Esophagus mucosa (tissue), 1 donor: ENCODE measurements around the gene NEURL1B. TPM values are rescaled to one million over a fixed set of nuclear protein-coding genes. Genes with fewer than 3 reads are reported as not detected.
"Not testable (repeated sequence)": the region's sequence is repeated elsewhere in the genome, so short reads cannot be mapped to it uniquely, and the experiment has no call there.

Experiments
- ATAC-seq: fragments of 200-7000 bp; cut with Tn5 transposase; one replicate; pipeline ENCODE4 v1.9.1; 2020
- total RNA-seq: library from RNA; stranded (reverse); gene quantifications from one replicate; pipeline ENCODE4 v1.2.4, GENCODE V29; 2023
- donor health status: DM: yes; HTN: yes; CAD: no.

The NEURL1B gene
- total RNA-seq, 1 donor from 2014 or later, result 12.7 TPM

- ATAC-seq, result no peak
These were observed 6.8 kb upstream of the NEURL1B start for GRCh38 chr5:172634106-172634899.

DNA sequence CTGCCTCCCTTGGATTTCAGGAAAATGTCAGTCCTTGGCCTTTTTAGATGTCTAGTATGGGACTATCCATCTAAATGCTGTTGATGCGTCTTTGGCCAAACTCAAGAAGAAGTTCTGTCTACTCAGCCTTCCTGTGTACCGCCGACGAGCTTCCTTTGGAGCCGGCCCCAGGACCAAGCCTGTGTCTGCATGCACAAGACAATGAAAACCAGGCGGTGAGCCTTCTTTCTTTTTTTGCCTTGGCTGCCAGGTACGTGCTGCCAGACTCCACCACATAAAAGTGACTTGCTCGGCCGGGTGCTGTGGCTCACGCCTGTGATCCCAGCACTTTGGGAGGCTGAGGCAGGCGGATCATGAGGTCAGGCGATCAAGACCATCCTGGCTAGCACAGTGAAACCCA lies 6.0 kb upstream of the NEURL1B start:
- no peak for ATAC-seq

DNA sequence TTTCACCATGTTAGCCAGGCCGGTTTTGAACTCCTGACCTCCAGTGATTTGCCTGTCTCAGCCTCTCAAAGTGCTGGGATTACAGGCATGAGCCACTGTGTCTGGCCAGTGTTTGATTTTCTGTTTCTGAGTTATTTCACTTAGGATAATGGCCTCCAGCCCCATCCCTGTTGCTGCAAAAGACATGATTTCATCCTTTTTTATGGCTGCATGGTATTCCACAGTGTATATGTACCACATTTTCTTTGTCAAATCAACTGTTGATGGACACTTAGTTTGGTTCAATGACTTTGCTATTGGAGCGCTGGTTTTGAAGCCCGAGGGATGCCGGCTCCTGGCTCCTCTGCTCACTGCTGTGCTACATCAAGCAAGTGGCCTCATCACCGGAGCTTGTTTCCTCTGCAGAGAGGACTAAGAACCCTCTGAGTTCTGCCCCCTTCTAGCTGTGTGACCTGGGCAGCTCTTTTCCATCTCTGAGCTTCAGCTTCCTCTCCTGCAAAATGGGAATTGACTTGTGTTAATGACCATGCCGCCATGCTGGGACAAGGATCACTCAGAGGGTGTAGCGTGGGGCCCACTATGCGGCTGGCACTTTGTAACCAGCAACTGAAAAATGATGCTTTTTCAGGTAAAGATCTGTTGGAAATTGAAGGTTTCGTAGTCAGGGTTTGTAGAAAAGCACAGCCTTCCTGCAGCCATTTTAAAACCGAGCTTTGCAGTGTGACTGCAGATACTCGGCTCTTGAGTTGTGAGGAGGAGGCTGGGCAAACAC lies 4.6 kb upstream of the NEURL1B start:
- no peak for ATAC-seq

DNA sequence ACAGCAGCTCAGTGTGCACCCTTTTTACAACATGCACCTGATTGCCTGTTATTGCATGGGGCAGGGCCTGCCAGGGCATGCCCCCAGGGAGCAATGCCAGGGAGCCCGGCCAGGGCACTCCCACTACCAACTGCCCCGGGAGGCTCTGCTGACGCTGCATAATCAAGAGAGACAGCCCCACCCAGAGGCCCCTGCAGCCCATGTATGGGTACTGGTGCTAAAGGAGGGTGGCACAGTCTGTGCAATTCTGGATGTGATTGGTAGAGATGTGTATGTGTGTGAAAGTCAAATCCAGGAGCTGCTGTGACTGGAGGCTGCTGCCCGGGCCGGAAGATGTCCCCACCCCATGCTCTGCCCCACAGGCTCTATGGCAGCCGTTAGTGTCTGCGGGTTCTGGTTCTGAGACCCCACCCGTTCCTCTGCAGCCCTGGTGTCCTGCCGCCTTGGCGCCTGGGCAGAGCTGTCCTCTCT lies 3.9 kb upstream of the NEURL1B start:
- ATAC-seq, result peak; percentile 98

GRCh38 chr5:172637740-172638139 lies 3.3 kb upstream of the NEURL1B start:
- no peak for ATAC-seq

GRCh38 chr5:172638209-172638768 lies 2.8 kb upstream of the NEURL1B start:
- ATAC-seq, result no peak

GRCh38 chr5:172640139-172640538 lies 924 bp upstream of the NEURL1B start:
- no peak for ATAC-seq

GRCh38 chr5:172641359-172642050 lies 442 bp downstream of the NEURL1B start:
- ATAC-seq, result no peak

- ATAC-seq, result no peak
These were observed 967 bp downstream of the NEURL1B start for GRCh38 chr5:172642051-172642409.

GRCh38 chr5:172642486-172642885 lies 1.4 kb downstream of the NEURL1B start:
- ATAC-seq, result no peak

GRCh38 chr5:172642926-172643871 lies 2.1 kb downstream of the NEURL1B start:
- no peak for ATAC-seq

GRCh38 chr5:172644266-172644665 lies 3.2 kb downstream of the NEURL1B start:
- no peak for ATAC-seq

- no peak for ATAC-seq
These were observed 3.6 kb downstream of the NEURL1B start for GRCh38 chr5:172644711-172645110.

- no peak for ATAC-seq
These were observed 4.4 kb downstream of the NEURL1B start for GRCh38 chr5:172645271-172646055.

GRCh38 chr5:172646716-172647285 lies 5.7 kb downstream of the NEURL1B start:
- ATAC-seq, result no peak

- peak; percentile 28 for ATAC-seq
These were observed 6.4 kb downstream of the NEURL1B start for GRCh38 chr5:172647352-172648012.

- peak; percentile 93 for ATAC-seq
These were observed 6.9 kb downstream of the NEURL1B start for GRCh38 chr5:172648013-172648381.

- peak; percentile 9 for ATAC-seq
These were observed 7.7 kb downstream of the NEURL1B start for GRCh38 chr5:172648755-172649154.

DNA sequence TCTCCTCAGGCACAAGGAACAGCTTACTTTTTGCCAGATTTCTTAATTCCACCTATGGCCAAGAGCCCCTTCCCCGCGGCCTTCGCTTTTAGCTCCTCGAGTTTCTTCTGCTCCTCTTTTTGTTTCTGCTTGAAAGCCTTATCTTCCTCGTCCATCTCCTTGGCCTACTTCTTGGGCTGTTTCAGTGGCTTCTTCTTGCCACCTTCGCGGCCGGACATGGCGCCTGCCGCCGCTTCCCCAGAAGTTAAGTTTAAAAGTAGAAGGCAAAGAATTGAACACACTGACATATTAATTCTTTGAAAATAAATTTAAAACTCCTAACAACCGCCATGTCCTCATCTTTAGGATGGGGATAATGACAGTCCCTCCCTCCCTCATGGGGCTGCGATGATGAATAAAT lies 15.4 kb downstream of the NEURL1B start:
- not testable (repeated sequence) for ATAC-seq
